GM10248 (cell line): ENCODE data around the gene EPS8L3.

Experiments
- CTCF ChIA-PET: fragments of 300-600 bp; sonication (Branson Sonifier 250); formaldehyde crosslinking; extraction: SDS; loops from one replicate; lab custom pipeline; 2021; ENCODE audit warnings: antibody characterized with exemption; lab: Yijun Ruan, JAX
- POLR2A ChIA-PET: fragments of 350-650 bp; sonication (Branson Sonifier 250); formaldehyde crosslinking; extraction: SDS; loops from one replicate; lab custom pipeline; 2020; ENCODE audit warnings: antibody characterized with exemption; lab: Yijun Ruan, JAX
- DNase-seq: peaks from one replicate; pipeline ENCODE4 v3.0.0; 2012; ENCODE audit errors: extremely low spot score
- CTCF ChIP-seq: IDR thresholded peaks from 2 replicates; pipeline ENCODE4 v1.5.1; 2012; ENCODE audit warnings: mild to moderate bottlenecking, low read depth; ENCODE audit errors: extremely low read depth, missing control alignments, control extremely low read depth

EPS8L3 gene

GRCh38 chr1:109806733-109807400, 43.1 kb upstream of the EPS8L3 start:
- POLR2A ChIA-PET, result no interaction called here
- CTCF ChIA-PET, result interaction anchor here (0.8 to 5.3 kb wide), 6 partner anchors 10 to 178 kb away, joined by 3 to 24 read pairs (median 4); partner anchors contain the start of gene AHCYL1
- DNase-seq, result no peak
- no peak for TF ChIP-seq CTCF

DNA sequence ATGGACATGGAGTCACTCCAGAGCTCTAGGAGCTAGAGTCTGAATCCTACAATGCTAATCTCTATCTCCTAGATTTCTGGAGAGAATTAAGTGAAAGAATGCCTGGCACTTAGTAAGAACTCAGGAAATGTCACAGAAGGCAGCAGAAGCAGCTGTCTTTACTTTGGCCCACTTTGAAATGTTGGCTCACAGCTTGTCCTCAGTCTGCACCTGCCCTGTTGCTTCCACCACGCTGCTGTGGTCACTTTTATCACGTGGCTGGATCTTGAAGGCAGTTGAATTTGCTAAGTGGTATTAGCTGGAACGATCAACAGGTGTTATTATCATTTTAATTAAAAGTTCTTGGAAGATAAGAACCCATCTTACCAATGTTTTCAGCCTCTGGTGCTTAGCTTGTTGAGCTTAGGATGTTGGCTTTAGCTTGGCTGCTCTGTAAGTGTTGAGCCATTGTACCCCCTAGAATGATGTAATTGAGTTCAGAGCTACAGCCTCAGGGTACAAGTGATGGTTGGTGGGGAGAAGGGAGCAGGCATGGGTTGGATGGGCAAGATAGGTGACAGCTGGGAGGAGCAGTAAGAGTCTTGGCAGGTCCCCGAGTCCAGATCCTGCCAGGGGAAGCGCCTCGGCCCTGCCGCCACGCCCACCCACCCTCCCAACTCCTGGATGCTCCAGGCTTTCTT, 41.9 kb upstream of the EPS8L3 start:
- no peak for DNase-seq
- TF ChIP-seq CTCF, result no peak
- ChIA-PET POLR2A (no interaction called here), CTCF (interaction anchor here (0.9 to 5.3 kb wide), 7 partner anchors 8 to 179 kb away, joined by 3 to 24 read pairs (median 7); partner anchors contain the start of gene AHCYL1)

DNA sequence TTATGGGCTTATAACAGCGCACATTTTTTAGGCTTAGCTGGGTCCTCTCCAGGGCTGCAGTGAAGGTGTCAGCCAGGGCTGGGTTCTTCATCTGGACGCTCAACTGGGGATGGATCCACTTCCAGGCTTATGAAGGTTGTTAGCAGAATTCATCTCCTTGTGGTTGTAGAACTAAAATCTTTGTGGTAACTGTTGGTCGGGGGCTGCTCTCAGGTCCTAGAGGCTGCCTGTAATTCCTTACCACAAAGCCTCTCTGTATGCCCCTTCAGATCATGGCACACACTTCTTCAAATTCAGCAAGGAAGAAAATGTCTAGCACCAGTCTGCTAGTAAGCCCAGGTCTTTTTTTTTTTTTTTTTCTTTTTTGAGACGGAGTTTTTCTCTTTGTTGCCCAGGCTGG, 40.9 kb upstream of the EPS8L3 start:
- ChIA-PET CTCF (interaction anchor here (0.9 to 5.3 kb wide), 5 partner anchors 9 to 180 kb away, joined by 3 to 24 read pairs (median 7); partner anchors contain the start of gene AHCYL1), POLR2A (no interaction called here)
- TF ChIP-seq CTCF, result no peak
- DNase-seq, result no peak

GRCh38 chr1:109803901-109804331, 40.2 kb upstream of the EPS8L3 start:
- no peak for TF ChIP-seq CTCF

GRCh38 chr1:109802901-109803561, 39.3 kb upstream of the EPS8L3 start:
- CTCF ChIA-PET, result interaction anchor here (2.2 kb wide), 1 partner anchor 12 kb away, joined by 18 read pairs; no protein-coding TSS in a partner anchor
- DNase-seq, result no peak
- POLR2A ChIA-PET, result no interaction called here
- TF ChIP-seq CTCF, result no peak

More at GRCh38 chr1:109803901-109804331, 40.2 kb upstream of the EPS8L3 start:
- ChIA-PET CTCF (interaction anchor here (2.4 kb wide), 1 partner anchor 10 kb away, joined by 9 read pairs; no protein-coding TSS in a partner anchor), POLR2A (no interaction called here)
- no peak for DNase-seq
